ENCODE measurements around the gene ZFP36. TPM values are rescaled to one million over a fixed set of nuclear protein-coding genes. Genes with fewer than 3 reads are reported as not detected.
A peak's percentile ranks its signal among the peaks of the same experiment; 100 is the strongest.

Gene ZFP36
- total RNA-seq, 1 donor from 2014 or later = 141 TPM

DNA sequence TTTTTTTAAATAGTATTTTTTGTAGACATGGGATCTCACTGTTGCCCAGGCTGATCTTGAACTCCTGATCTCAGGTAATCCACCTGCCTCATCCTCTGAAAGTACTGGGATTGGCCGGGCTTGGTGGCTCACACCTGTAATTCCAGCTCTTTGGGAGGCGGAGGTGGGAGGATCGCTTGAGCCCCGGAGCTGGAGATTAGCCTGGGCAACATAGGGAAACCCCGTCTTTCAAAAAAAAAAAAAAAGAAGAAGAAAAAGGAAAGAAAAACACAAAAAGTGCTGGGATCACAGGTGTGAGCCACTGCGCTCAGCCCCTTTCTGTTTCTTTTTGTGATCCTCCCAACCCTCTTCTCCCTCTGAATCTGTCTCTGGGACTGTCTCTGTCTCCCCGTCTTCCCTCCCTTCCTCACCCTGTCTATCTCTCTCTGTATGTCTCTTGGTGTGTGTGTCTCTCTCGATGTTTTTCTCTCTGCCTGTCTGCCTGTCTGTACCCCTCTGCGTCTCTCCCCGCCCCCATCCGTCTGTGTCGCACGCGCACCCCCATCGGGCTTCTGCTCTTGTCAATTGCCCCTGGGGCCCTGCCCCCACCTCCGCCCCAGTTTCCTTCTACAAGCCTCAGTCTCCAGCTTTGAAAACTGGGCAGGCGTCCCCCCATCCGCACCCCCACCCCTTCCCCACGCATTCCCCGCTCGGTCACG, 540 bp upstream of the ZFP36 start:
- no peak for ATAC-seq

DNA sequence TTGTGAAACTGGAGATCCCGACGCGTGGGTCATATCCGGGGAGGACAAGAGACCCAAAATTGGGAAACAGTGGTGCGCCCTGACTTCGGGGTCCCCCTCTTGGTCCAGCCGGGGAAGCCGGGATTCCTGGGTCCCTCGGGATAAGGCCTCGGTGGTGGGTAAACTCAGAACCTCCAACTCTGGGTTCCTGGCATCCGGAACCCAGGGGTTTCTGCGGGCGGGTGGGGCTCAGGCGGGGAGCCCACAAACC, 688 bp downstream of the ZFP36 start:
- no peak for ATAC-seq

DNA sequence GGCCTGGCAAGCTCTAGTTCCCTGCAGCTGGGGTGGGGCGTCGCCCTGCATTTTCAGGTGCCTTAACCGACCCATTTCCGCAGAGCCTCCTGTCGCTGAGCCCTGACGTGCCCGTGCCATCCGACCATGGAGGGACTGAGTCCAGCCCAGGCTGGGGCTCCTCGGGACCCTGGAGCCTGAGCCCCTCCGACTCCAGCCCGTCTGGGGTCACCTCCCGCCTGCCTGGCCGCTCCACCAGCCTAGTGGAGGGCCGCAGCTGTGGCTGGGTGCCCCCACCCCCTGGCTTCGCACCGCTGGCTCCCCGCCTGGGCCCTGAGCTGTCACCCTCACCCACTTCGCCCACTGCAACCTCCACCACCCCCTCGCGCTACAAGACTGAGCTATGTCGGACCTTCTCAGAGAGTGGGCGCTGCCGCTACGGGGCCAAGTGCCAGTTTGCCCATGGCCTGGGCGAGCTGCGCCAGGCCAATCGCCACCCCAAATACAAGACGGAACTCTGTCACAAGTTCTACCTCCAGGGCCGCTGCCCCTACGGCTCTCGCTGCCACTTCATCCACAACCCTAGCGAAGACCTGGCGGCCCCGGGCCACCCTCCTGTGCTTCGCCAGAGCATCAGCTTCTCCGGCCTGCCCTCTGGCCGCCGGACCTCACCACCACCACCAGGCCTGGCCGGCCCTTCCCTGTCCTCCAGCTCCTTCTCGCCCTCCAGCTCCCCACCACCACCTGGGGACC, 1.2 kb downstream of the ZFP36 start:
- peak; percentile 1 for ATAC-seq

DNA sequence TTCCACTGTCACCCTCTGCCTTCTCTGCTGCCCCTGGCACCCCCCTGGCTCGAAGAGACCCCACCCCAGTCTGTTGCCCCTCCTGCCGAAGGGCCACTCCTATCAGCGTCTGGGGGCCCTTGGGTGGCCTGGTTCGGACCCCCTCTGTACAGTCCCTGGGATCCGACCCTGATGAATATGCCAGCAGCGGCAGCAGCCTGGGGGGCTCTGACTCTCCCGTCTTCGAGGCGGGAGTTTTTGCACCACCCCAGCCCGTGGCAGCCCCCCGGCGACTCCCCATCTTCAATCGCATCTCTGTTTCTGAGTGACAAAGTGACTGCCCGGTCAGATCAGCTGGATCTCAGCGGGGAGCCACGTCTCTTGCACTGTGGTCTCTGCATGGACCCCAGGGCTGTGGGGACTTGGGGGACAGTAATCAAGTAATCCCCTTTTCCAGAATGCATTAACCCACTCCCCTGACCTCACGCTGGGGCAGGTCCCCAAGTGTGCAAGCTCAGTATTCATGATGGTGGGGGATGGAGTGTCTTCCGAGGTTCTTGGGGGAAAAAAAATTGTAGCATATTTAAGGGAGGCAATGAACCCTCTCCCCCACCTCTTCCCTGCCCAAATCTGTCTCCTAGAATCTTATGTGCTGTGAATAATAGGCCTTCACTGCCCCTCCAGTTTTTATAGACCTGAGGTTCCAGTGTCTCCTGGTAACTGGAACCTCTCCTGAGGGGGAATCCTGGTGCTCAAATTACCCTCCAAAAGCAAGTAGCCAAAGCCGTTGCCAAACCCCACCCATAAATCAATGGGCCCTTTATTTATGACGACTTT, 2.0 kb downstream of the ZFP36 start:
- ATAC-seq = no peak

DNA sequence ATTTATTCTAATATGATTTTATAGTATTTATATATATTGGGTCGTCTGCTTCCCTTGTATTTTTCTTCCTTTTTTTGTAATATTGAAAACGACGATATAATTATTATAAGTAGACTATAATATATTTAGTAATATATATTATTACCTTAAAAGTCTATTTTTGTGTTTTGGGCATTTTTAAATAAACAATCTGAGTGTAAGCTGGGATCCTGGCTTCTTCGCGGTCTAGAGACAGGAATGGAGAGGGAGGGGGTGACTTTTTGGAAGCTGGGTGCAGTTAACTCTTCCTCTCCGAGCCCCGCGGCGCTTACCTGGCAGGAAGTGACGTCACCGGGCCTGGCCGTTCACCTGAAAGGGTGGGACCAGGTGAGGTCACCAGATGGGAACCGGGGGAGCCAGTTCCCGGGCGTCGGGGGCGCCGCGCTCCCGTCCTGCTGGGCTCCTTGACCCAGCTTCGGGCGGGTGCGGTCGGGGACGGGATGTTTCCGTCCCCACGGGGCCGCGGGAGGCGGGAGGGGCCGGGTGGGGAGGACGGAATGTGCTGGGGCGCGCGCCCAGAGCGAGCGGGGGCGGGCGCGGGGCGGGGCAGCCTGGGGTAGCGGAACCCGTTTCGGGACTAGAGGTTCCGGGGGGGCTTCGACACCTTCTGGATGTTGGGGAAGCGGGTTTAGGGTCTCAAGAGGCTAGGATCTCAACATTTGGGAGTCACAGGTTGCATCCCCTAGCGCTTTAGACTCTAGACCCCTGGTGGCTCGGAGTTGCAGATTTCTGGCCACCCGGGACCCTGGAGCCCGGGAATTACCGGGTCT, 2.8 kb downstream of the ZFP36 start:
- peak; percentile 24 for ATAC-seq

DNA sequence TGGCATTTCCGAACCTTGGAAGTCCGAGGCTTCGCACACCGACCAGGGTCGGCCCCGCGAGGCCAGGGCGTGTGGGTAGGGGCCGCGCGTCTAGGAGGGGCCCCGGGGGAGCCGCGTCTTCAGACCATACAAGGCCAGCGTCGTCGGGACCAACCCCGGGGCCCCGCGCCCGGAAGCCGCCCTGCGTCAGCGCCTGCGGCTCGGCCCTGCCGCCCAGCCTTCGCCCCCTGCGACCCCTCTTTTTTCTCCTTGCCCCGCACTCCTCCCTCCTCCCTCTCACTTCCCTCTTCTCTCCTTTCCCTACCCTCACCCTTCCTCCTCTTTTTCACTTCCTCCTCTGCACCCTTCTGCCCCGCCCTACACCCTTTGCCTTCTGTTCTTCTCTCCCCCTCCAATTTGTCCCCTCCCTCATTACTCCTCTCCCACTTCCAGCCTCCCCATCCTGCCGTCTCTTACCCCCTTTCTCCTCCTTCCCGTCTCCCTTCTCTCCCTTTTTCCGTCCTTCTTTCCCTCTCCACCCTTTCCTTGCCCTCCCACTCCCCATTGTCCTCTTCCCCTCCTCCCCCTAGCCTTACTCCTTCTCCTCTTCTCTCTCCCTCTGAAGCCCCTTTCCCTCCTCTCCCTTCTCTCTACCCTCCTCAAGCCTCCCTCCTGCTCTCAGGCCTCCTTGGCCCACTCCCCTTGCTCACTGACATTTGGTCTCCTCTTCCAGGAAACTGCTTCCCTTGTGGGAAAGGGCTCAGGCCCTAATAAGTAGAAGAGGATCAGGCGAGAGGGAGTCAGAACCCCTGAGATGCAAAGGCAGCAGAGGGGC, 3.6 kb downstream of the ZFP36 start:
- peak; percentile 3 for ATAC-seq

DNA sequence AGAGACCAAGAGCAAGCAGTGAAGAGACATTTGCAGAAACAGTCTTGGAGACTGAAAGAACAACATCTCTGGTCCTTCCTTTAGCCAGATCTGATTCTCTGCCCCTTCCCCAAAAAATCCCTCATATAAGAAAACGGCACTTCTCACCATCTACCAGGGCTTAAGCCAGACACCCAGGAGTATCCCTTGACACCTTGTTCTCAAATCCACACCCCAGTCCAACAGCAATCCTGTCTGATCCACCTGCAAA, 4.1 kb downstream of the ZFP36 start:
- no peak for ATAC-seq

DNA sequence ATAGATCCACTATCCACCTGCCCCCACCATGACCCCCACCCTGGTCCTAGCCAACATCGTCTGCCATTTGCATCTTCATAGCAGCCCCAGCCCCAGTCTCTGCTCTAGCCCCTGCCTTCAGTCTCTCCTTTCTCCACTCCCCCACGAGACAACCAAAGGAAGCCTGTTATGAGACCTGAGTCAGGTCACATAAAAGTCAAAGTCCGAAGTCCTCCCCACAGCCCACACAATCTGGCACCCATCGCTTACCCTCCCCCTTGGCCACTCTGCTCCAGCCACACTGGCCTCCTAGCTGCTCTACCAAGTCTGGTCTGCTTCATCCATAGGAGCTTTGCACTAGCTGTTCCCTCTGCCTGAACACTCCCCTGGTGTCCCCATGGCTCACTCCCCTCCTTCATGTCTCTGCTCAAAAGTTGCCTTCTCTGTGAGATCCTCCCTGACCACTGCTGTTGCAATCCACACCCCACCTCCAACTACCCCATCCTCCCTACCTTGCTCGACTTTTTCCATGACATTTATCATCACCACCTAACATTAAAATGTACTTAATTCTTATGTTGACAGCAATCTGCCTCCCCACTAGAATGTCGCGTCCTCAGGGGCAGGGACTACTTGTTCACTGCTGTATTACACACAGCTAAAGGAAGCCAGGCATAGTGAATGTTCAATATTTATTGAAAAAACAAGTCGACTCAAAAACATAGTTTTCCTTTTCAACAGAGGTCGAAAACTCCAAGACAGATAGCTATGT, 4.6 kb downstream of the ZFP36 start:
- ATAC-seq = peak; percentile 0

DNA sequence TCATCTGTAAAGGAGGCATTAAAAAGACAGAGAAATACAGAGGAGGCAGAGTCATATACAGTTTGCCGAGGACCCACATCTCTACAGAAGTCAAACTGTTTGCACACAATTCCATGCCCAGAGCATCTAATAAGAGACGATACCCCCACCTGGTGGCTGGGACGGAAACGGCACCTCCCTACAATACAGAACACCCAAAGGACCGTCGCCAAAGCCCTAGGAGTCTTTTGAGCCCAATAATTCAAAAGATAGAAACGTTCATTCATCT, 5.1 kb downstream of the ZFP36 start:
- ATAC-seq = peak; percentile 26

DNA sequence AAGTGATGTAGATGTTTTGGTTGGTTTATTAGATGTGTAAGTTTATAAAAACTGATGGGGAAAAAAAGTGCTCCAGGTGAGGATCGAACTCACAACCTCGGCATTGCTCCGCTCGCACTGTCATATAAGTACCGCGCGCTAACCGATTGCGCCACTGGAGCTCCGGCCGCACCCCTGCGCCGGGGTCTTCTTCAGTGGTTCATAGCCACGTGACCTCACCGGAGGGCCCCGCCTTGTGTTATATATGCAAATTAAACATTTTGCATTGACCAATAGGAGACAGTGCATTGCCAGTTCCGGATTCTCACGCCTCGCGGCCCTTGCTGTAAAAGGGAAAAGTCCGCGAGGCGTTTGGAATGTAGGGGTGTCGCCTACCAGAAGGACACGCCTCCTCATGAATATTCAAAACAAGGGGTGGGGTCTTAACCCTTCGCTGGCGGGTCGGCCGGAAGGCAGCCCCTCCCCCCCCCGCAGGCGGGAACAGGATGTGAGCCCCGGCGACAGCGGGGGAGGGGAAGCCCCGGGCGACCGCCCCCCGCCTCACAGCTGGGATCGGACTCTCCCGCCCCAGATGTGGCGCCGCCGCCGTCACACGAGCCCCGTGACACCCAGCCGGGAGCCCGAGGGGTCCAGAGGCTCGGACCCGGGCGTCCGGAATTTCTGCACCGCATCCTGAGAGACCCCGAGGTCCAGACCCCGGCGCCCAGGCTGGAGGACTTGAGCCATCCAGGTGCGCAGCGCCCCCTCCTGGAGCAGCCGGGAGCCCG, 5.6 kb downstream of the ZFP36 start, which contains the start of gene PLEKHG2:
Gene PLEKHG2, plus strand, starts transcription at position 570 of the 767 bp plus-strand sequence. CDS start 1,418 bp downstream, outside the sequence.
- peak; percentile 48 for ATAC-seq

DNA sequence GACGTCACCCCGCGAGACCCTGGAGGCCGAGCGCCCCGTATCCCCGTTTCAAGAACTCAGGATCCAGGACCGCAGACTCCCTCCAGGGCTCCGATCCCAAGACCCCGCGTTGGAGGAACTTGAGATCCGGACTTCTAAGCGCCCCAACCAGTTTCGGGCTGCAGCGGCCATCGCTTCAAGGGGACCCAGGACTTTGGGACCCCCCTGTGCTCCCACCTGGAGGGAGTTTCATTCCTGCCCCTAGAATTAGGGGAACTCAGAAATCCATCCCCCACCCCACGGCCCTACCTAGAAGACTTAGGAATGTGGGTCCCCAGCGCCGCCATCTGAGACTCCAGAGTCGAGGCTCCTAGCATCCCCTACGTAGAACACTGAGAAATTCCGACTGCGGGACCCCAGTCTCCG, 6.2 kb downstream of the ZFP36 start:
- ATAC-seq = no peak

DNA sequence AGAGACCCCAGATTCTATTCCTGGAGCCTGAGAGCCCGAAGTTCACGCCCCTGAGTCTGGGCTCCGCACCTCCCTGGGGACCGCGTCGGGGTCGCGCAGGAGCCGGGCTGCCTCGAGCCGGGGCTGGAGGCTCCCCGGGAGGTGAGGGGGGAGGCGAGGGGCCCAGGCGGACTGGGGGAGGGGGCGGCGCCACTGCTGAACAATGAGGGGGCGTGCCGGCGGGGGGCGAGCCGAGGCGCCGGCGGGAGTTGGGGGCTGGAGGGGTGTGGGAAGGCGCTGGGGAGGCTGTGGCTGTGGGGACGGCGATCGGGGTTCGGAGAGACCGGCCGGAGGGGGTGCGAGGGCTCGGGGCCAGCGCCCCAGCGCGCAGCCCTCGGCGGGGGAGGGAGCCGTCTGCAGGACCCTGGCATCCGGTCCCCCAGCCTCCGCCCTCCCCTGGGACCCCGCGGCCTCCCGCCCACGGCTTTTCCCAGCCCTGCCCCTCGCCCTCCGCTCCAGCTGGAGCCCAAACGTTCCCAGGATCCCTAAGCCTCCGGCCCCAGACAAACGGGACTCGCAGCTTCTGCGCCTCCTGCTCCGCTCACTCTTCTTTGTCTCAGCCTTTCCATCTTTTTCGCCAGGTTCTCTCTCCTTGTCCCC, 6.7 kb downstream of the ZFP36 start:
- ATAC-seq = no peak

DNA sequence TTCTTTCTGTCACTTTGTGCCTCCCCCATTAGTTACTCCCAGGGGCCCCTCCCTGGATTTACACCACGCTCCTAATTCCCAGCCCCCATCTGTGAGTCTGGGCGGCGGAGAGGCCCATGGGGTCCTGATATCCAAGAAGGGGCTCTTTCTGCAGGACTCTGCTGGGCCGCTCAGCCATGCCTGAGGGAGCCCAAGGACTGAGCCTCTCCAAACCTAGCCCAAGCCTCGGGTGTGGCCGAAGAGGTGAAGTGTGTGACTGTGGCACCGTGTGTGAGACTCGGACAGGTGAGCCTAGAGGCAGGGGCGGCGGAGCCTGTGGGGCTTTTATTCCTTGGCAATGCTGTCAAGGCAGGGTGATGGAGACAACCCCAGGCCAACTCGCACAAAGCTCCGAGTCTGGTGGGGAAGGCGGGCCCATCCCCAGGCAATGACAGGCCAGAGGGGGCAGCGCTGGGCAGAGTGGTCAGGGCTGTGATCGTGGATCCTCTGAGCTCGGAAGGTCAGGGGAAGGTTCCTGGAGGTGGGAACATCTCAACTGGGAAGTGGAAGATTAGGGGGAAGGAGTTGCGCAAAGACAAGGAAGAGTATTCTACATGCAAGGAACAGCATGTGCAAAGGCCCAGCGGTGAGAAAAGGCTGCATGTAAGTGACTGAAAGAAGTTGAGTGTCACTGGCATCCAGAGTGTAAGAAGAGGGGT, 7.4 kb downstream of the ZFP36 start:
- ATAC-seq = no peak

DNA sequence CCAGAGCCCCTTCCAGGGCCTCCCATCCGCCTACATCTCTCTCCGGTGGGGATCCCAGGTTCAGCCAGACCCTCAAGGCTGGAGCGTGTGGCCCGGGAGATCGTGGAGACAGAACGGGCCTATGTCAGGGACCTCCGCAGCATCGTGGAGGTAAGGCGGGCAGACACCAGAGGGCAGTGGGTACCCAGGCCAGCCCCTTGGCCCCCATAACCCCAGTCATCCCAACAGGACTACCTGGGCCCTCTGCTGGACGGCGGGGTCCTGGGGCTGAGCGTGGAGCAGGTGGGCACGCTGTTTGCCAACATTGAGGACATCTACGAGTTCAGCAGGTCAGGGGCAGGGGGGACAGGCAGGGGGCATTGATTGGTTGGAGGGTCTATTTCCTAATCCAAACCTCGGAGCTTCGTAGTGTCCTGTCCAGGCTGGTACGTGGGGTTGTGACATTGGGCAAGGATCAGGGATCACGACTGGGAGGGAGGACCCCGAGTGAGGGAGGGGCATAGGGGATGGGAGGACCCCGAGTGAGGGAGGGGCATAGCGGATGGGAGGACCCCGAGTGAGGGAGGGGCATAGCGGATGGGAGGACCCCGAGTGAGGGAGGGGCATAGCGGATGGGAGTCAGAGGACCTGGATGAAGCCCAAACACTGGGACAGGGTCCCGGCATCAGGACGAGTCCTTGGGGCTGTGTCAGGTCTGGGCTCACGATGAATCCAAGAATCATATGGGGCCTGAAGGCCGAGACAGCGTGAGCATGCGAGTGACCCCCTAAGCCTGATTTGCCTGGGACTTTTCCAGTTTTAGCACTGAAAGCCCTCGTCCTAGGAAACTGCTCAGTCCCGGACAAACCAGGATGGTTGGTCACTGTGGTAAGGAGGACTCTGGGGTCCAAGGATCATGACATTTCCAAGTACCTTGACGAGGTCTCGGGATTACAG, 8.7 kb downstream of the ZFP36 start:
- ATAC-seq = no peak

DNA sequence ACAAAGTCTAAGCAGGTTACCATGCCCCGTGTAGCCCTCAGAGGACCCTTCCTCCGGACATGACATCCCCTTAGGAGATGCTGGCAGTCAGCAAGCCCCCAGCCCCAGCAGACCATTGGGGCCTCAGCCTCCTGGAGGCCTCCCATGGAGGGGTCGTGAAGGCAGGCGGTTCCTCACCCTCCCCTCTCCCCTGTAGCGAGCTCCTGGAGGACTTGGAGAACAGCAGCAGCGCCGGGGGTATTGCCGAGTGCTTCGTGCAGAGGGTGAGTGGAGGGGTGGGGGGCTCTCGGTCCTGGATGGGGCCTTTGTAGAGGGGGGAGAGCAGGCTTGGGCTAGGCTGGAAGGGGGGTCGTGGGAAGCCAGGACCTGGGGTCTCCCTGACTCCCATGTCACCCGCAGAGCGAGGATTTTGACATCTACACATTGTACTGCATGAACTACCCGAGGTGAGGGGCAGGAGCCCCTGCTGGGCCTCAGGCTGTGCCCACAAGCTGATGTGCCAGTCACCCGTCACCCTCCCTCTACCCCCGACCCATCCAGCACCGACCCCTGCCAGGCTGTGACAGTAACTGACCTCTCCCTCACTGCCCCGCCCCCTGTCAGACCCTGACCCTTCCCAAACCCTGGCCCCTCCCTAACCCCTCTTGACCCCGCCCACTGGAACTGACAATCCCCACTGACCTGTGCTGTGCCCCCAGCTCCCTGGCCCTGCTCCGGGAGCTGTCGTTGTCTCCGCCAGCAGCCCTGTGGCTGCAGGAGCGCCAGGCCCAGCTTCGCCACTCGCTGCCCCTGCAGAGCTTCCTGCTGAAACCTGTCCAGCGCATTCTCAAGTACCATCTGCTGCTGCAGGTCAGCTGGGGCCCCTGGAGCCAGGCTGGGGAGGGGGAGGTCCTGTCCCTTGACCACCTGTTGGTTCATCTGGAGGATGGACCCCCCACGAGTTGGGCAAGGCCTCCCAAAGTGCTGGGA, 9.8 kb downstream of the ZFP36 start:
- ATAC-seq = no peak

DNA sequence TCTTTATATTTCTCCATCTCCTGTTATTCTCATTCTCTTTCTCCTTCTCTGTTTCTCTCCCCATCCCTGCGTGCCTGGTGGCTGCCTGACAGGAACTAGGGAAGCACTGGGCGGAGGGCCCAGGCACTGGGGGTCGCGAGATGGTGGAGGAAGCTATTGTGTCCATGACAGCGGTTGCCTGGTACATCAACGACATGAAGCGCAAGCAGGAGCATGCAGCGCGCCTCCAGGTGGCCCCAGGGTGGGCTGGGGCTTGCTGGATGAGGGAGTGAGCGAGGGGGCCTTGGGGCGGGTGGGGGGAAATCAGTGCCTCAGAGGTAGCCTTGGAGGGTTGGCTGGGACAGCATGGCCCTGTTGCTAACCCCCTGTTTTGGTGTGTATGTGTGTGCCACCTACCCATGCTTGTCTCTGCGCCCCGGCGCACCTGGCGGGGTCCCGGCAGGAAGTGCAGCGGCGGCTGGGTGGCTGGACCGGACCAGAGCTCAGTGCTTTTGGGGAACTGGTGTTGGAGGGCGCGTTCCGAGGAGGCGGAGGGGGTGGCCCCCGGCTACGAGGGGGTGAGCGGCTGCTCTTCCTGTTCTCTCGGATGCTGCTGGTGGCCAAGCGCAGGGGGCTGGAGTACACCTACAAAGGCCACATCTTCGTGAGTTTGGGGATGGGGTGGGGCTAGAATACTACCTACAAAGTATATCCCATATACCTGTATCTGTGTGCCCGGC, 11.0 kb downstream of the ZFP36 start:
- ATAC-seq = no peak

DNA sequence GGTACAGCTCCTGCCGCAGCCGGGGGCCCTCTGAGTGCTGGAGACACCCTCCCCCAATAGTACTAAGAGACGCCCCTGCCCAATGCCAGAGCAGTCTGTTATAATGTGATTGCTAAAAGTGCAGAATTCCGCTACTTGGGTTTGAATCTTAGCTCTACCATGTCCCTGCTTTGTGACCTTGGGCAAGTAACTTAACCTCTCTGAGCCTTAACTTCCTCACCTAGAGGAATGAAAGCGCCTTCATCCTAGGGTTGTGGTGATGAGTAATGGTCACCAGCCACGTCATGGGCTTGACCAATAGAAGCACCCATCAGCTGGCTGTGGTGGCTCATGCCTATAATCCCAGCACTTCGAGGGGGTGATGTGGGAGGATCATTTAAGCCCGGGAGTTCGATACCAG, 12.4 kb downstream of the ZFP36 start:
- no peak for ATAC-seq

Data from esophagus mucosa (tissue), 1 donor.